ENCODE data around the gene CARD10.
A peak's percentile ranks its signal among the peaks of the same experiment; 100 is the strongest.
"Not testable (repeated sequence)": the region's sequence is repeated elsewhere in the genome, so short reads cannot be mapped to it uniquely, and the experiment has no call there.

The CARD10 gene

GRCh38 chr22:37529652-37530345 is 10.6 kb upstream of the CARD10 start:
- H3K4me3 ChIP-seq (ENCODE audit: low read depth, low read length): no peak overlapping the region

DNA sequence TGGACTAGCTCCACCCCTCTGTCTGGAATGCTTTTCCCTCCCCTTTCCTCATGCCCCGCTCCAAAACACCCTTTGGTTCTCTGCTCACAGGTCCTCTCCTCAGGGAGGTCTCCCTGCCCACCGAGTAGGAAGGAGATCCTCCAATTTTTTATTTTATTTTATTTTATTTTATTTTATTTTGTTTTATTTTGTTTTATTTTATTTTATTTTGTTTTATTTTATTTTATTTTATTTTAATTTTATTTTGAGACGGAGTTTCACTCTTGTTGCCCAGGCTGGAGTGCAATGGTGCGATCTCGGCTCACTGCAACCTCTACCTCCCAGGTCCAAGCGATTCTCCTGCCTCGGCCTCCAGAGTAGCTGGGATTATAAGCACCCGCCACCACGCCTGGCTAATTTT is 8.7 kb upstream of the CARD10 start:
- H3K4me3 ChIP-seq (ENCODE audit: low read depth, low read length): not testable (repeated sequence)

DNA sequence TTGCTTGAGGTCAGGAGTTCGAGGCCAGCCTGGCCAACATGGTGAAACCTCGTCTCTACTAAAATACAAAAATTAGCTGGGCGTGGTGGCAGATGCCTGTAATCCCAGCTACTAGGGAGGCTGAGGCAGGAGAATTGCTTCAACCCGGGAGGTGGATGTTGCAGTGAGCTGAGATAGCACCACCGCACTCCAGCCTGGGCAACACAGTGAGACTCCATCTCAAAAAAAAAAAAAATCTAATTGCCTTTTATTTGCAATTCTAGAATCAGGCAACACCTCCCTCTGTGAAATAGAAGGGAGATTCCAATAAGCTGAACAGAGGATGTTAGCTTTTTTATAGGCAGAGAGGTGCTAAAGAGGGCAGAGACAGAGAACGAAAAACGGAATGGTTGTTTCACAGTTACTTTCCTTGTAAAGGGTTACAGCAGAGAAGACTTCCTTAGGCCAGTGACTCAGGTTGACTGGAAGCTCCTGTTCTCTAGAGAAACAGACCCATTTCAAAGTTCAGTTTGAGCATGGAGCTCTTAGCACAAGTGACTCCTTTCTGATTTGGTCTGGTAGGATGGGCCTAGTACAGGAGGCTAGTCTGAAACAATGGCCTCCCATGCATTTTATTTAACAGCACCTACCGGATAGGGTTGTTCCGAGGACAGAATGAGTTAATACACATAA is 8.0 kb upstream of the CARD10 start:
- H3K4me3 ChIP-seq (ENCODE audit: low read depth, low read length): not testable (repeated sequence)

DNA sequence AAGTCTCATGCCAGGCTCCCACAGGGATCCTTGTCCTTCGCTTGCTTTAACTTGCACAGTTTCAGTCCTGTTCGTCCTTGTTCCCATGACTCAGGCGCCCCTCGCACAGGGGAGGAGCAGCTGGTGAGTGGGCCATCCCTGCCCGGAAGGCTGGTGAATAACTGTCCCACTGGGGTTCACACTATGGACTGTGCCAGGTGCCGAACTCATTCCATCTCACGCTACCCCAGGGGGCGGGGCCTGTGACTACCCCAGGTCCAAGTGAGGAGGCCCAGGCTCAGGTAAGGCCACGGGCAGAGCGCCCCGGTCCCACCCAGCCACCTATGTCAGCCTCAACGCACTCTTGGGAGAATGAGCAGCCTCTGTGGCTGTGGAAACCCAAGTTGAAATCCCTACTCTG is 7.2 kb upstream of the CARD10 start:
- H3K4me3 ChIP-seq (ENCODE audit: low read depth, low read length): no peak overlapping the region

- no peak overlapping the region for H3K4me3 ChIP-seq (ENCODE audit: low read depth, low read length)
These were observed 6.6 kb upstream of the CARD10 start for GRCh38 chr22:37525746-37526350.

DNA sequence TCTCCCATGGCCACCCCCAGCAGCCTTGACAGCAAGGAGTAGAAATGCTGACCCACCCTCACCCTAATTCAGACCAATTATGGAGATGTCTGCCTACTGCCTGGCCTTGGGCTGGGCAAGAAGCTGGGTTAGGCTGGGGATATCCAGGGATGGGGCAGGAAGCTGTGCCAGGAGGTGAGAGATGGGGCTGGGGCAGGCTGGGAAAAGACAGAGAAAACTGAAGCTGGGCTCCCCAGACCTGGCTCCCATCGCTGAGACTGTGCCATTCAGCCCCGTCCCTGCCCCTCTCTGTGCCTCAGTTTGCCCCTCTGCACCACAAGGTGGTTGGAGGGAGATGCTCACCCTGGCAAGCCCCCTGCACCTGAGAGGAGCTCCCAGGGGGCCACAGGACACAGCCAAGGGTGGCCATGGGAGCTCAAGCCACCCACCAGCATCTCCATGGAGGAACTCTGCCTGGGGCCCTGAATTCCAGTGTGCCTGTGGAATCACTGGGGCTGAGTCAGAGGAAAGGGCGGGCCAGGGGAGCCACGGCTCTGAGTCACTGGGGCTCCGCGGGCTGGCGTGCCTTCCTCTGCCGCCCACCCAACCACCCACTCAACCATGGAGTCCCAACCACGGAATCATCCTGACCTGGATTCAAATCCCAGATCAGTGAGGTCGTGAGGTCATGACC is 6.0 kb upstream of the CARD10 start:
- no peak overlapping the region for H3K4me3 ChIP-seq (ENCODE audit: low read depth, low read length)

- no peak overlapping the region for H3K4me3 ChIP-seq (ENCODE audit: low read depth, low read length)
These were observed 3.3 kb upstream of the CARD10 start for GRCh38 chr22:37522482-37522881.

- no peak overlapping the region for H3K4me3 ChIP-seq (ENCODE audit: low read depth, low read length)
These were observed 2.1 kb upstream of the CARD10 start for GRCh38 chr22:37521236-37521739.

DNA sequence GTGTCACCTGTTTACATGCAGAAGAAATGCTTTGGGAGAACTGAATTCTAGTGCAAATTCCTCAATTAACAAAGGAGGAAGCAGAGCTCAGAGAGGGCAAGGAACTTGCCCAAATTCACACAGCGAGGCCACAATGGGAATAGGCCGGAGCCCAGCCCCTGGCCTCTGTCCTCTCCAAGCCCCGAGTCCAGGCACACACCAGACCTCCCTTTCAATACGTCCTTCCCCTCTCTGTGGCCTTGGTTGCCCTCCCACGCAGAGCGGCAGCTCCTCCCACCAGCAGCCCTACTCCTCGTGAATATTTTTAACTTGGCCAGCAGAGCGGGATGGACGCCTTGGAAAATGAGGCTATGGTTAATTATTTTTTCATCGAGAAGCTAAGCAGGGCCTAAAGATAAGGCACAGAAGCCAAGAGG is 1.6 kb upstream of the CARD10 start:
- no peak overlapping the region for H3K4me3 ChIP-seq (ENCODE audit: low read depth, low read length)

DNA sequence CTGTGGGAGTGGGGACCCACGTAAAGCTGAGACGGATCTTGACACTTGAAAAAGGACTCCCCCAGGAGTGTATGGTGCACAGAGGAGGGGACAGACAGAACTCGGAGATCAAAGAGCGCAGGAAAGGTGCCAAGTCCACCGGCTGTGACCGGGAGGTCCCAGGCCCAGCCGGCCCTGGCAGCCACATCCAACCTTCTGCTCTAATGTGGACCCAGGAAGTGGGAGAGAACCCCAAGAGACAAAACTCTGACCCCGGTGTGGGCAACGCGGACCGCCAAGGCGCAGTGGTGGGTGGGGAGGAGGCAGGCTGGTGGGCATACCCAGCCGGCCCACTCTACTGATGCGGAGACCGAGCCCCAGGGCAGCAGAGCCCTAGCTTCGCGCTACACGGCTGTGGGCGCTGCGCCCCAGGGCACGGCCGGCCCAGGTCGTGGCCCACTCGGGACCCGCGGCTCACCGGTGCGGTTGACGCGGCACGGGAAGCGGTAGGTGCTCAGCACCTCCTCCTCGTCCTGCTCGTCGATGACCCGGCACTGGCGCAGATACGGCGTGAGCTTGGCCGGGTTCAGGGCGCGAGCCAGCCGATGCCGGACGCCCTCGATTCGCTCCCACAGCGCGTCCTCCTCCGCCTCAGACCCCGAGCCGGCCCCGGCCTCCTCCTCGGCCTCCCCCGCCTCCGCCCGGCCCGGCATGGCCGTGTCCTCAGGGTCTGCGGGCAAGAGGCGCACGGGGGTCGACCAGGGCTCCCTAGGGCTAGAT is 527 bp downstream of the CARD10 start:
- H3K4me3 ChIP-seq (ENCODE audit: low read depth, low read length): peak overlapping the region; percentile 56

DNA sequence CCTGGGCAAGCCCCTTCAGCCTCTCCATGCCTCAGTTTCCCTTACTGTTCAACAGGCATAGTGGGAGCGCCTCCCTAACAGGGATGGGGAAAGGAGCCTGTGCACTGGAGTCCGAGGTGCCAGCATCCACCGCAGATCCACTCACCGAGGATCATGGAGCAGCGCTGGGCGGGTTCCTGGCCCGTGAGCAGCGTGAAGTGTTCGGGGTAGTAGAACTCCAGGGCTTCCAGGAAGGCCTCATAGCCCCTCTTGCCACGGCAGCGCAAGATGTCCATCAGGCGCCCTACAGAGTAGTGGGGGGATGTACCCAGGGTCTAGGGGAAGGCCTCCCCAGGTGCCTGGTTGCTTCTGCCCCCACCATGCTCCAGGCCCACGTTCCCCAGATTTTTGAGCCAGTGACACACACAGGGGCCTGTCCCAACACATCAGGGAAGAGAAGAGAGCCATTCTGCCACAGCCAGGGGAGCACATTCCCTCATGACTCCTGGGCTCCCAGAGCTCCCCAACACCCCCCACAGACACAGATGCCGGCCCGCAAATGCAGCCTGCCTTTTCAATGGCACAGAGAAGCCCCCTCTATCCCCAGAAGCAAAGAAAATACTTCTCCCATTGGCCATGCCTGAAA is 1.3 kb downstream of the CARD10 start:
- H3K4me3 ChIP-seq (ENCODE audit: low read depth, low read length): no peak overlapping the region

DNA sequence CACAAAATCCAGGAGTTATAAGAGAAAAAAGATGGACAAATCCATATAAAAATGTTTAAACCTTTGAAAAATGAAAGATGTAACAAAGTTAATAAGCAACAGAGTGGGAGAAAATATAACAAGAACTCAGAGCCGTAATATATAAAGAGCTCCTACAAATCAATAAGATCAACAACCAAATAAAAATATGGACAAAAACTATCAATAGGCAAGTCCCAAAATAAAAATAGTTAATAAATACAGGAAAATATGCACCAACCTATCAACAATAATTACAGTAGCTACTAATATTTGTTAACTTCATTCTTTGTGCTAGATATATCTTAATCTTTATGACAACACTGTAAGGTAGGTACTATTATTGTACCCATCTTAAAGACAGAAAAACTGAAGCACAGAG is 2.8 kb downstream of the CARD10 start:
- H3K4me3 ChIP-seq (ENCODE audit: low read depth, low read length): no peak overlapping the region

- no peak overlapping the region for H3K4me3 ChIP-seq (ENCODE audit: low read depth, low read length)
These were observed 3.3 kb downstream of the CARD10 start for GRCh38 chr22:37515901-37516300.

DNA sequence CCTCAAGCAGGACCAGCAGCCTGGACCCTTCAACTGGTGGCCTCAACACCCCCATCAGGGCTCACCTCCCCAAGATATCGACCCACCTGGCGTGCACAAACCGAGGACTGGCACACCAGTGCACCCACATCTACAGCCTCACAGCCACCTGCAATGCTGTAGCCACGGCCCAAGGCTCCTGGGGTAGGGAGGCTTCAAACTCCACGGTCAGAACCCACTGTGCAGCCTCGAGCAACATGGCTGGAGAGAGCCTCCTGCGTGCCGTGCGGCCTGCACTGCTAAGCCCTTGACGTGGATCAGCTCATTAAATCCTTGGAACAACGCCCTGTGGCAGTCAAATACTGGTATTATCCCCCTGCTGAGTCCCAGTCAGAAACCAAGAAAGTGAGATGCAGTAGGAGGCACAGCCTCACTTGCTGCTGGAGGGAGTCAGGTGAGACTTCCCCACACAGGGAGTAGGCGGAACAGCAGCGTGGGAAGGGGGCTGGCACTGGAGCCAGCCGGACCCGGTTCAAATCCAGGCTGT is 4.6 kb downstream of the CARD10 start:
- H3K4me3 ChIP-seq (ENCODE audit: low read depth, low read length): no peak overlapping the region

DNA sequence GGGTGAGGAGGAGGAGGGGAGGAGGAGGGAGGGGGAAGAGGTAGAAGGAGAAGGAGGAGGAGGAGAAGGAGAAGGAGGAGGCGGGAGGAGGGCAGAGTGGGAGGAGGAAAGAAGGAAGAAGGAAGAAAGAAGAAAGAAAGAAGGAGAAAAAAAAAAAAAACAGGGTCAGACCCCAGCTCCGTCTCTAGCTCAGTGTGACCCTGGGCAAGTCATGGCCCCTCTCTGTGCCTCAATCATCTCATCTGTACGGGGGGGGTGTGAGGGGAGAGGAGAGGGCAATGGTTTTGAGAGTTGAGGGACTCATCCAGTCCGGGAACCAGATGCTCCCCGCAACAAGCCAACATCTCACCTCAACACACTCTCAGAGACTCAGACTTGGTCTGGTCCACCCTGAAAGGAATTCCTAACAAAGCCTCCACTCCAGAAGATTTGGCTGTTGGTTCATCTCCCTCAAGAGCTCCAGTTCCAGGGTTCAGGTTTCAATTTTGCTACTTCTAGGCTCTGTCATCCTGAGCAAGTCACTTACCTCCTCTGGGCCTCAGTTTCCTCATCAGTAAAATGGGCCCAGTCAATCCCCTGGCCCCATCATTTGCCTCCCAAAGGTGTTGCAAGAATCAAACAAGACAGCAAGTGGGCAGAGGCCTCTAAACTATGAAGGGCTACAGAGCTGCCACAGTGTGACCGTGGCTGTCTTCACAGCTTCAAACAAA is 7.7 kb downstream of the CARD10 start:
- no peak overlapping the region for H3K4me3 ChIP-seq (ENCODE audit: low read depth, low read length)

GRCh38 chr22:37510091-37510490 is 9.1 kb downstream of the CARD10 start:
- H3K4me3 ChIP-seq (ENCODE audit: low read depth, low read length): no peak overlapping the region

GRCh38 chr22:37509059-37509860 is 10.0 kb downstream of the CARD10 start:
- no peak overlapping the region for H3K4me3 ChIP-seq (ENCODE audit: low read depth, low read length)

GRCh38 chr22:37508431-37508992 is 10.7 kb downstream of the CARD10 start:
- H3K4me3 ChIP-seq (ENCODE audit: low read depth, low read length): no peak overlapping the region

Measured in iPS-11a (cell line).